GM12891 (cell line): ENCODE data around the gene NR2F1-AS1.

Experiments
- PAX5 ChIP-seq: IDR thresholded peaks from 2 replicates; pipeline ENCODE4 v1.6.1; 2011; ENCODE audit warnings: low read length, moderate library complexity, mild to moderate bottlenecking; ENCODE audit not compliant: insufficient read depth, severe bottlenecking
- POLR2A ChIP-seq: IDR thresholded peaks from 2 replicates; pipeline ENCODE4 v1.6.1; 2011; ENCODE audit warnings: low read depth, low read length, control low read depth
- POLR2AphosphoS5 ChIP-seq: IDR thresholded peaks from 2 replicates; pipeline ENCODE4 v1.6.1; 2011; ENCODE audit warnings: low read depth, low read length, control low read depth
- POU2F2 ChIP-seq: IDR thresholded peaks from 2 replicates; pipeline ENCODE4 v1.6.1; 2011; ENCODE audit warnings: low read depth, mild to moderate bottlenecking, control low read depth, low read length, moderate library complexity
- SPI1 ChIP-seq: IDR thresholded peaks from 2 replicates; pipeline ENCODE4 v1.6.1; 2011; ENCODE audit warnings: low read depth, low read length, control low read depth
- TAF1 ChIP-seq: IDR thresholded peaks from 2 replicates; pipeline ENCODE4 v1.6.1; 2011; ENCODE audit warnings: low read depth, low read length, control low read depth

- TF ChIP-seq POLR2A (no peak), POLR2AphosphoS5 (no peak), TAF1 (no peak), SPI1 (no peak), POU2F2 (no peak), PAX5 (no peak)
Measured at GRCh38 chr5:93422652-93423280, 158.3 kb downstream of the NR2F1-AS1 start.
